GM12873 (cell line): ENCODE measurements around the gene MKX.

ENCODE experiments used
- TF ChIP-seq, protein P1 (sequence below): IDR thresholded peaks from 2 replicates; pipeline ENCODE4 v1.5.1; 2012; ENCODE audit warnings: low read depth, mild to moderate bottlenecking, moderate library complexity, low read length, control low read depth; ENCODE audit not compliant: insufficient read depth; ENCODE audit errors: missing control alignments

Gene MKX

DNA sequence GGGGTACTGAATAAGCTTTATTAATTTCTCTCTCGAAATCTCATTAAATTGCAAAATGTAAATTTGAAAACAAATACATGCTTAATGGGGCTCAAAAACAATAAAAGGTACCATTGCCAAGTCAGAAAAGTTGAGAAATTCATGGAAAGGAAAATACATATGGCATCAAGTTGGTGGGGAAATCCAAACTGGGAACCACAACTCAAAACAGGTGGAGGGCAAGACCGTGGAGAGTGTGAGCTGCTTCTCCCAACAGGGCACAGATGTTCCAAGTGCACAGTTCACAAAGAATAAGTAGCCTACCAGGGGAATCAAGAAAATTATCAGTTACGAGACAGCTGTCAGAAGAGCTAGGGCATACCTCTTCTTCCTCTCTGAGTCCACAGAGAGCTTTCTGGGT lies 26.6 kb downstream of the MKX start:
- TF ChIP-seq, protein P1, sequence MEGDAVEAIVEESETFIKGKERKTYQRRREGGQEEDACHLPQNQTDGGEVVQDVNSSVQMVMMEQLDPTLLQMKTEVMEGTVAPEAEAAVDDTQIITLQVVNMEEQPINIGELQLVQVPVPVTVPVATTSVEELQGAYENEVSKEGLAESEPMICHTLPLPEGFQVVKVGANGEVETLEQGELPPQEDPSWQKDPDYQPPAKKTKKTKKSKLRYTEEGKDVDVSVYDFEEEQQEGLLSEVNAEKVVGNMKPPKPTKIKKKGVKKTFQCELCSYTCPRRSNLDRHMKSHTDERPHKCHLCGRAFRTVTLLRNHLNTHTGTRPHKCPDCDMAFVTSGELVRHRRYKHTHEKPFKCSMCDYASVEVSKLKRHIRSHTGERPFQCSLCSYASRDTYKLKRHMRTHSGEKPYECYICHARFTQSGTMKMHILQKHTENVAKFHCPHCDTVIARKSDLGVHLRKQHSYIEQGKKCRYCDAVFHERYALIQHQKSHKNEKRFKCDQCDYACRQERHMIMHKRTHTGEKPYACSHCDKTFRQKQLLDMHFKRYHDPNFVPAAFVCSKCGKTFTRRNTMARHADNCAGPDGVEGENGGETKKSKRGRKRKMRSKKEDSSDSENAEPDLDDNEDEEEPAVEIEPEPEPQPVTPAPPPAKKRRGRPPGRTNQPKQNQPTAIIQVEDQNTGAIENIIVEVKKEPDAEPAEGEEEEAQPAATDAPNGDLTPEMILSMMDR, result no peak

DNA sequence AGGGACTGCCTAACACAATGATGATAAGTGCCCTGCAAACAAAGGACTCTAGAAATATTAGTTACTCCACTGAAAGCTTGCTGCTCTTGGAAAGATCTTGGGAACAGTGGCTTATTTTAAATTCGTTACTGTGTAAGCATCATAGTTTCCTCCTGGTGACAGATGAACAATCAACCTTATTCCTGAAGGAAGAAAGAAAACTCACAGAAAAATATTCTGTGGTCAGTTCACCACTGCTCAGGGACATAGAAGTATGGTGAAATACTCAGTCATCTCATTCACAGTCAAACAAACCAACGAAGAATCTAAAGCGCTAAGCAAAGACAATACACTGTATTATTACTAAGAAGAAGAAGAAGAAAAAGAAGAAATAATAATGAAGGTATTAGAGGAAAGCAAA lies 27.8 kb downstream of the MKX start:
- TF ChIP-seq, protein P1, result no peak

DNA sequence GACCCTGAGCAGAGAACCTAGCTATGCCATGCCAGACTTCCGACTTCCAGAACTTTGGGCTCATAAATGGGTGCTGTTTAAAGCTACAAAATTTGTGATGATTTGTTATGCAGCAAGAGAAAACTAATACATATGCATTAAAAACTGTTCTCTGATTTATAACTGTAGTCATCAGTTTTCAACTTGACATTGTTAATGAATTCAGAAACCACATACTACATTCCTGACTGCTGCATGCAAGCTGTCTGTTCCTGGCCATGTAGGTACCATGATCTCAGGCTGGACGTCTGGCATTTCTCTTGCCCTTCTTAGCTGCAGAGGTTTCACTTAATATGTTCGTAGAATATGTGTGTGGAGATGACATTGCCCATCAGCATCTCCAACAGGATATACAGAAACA lies 28.4 kb downstream of the MKX start:
- TF ChIP-seq, protein P1, result no peak

DNA sequence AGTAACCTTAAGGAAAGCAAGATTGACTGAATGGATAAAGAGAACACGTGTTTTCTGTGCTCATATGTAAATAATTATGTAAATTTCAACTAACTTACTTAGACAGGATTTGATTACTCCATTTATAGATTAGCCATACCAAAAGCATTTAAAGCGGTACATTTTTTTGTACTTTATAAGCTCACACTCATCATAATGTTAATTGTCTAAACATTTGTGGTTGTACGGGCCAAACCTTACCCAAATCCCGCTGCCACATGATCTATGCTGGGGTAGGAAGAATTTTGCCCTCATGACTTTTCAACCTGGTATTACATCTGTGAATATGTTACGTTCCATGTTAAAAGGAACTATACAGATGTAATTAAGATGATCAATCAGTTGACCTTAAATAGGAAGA lies 29.1 kb downstream of the MKX start:
- TF ChIP-seq, protein P1, result no peak

DNA sequence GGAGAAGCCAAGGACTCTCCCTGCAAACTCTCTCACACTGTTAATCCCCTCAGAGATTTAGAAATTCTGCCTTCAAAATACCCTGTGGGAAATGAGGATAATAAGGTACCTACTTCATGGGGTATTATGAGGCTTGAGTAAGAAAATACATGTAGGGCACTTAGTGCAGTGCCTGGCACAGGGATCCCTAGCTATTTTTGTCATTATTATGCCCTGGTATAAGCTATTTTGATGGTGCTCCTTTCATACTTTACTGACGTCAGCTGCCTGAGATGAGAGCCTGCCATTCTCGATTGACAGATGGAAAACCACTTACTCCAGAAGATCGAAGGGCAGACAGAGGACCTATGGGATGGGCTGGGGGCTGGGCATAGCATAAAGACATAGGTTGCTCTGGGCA lies 30.1 kb downstream of the MKX start:
- TF ChIP-seq, protein P1, result no peak

DNA sequence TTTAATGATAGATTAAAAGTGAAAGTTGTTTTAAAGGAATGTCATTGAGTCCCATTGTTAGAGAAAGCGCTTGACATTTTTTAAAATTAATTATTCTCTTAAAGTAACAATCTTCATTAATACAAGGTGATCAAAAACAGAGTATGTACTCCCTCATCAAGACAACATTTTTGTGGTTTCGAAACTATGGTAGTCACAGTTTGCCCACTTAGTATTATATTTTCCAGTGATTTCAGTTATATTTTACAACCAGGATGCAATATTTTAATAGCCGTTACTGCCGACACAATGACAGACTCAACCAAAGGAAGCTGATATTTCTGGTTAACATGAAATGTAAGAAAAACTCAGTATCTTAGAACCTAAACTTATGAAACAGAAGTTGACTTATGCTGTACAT lies 31.3 kb downstream of the MKX start:
- TF ChIP-seq, protein P1, result no peak

DNA sequence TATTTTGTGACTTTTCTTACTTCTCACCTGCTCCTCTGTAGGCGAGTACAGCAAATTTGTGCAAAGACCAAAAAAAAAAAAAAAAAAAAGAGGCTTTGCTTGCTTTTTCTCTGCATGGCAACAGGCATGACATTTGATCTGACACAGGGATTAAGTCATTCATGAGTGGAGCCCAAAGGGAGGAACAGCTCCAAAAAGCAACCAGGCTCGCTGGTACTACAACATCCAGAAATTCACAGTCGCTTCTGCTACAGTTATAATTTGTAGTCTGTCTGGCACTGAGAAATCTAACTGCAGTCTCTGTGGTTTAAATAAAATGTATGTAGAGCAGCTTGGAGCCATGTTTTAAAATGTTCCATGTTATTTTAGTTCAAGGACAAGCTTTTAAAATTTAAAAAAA lies 31.7 kb downstream of the MKX start:
- TF ChIP-seq, protein P1, result no peak

DNA sequence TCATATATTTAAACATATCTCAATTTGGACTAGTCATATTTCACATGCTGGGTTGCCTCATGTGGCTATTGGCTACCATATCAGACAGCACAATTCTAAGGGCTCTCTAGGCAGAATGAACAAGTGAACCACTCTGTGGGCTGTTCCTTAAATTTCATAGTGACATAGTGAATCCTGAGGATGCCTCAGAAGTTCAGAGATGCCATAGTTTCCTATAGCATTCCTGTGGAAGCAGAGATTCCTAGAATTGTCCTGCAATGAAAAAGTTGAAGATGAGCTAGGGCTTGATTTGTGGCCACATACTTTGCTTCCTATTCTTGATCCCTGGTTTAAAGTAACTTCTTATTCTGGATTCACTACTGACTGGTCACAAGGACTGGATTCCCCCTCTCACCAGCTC lies 35.6 kb downstream of the MKX start:
- TF ChIP-seq, protein P1, result no peak
